Left hindlimb (tissue), 1 donor: Measurements from ENCODE around the gene DAZ3.
"Not testable (repeated sequence)": the region's sequence is repeated elsewhere in the genome, so short reads cannot be mapped to it uniquely, and the experiment has no call there.

Experiments
- DNase-seq: peaks from one replicate; pipeline ENCODE4 v3.0.0-alpha.2; 2018

Gene DAZ3

GRCh38 chrY:24813293-24813692 lies at the start of gene DAZ3:
TSS of gene DAZ3 (minus strand) at chrY:24813393. CDS start at chrY:24813185, 208 bp downstream.
- DNase-seq: not testable (repeated sequence)

GRCh38 chrY:24833619-24834018 lies 20.4 kb upstream of the DAZ3 start, which contains the start of gene DAZ4:
TSS of gene DAZ4 (plus strand) at chrY:24833919. CDS start at chrY:24834127, 208 bp downstream.
- DNase-seq: not testable (repeated sequence)

GRCh38 chrY:24825069-24825468 lies 11.9 kb upstream of the DAZ3 start:
- DNase-seq: not testable (repeated sequence)

GRCh38 chrY:24824184-24824879 lies 11.1 kb upstream of the DAZ3 start:
- not testable (repeated sequence) for DNase-seq

- DNase-seq: not testable (repeated sequence)
Observed at GRCh38 chrY:24821836-24822235, 8.6 kb upstream of the DAZ3 start.
